C4-2B (cell line): ENCODE measurements around the gene PANK1.

Experiments used
- H3K27ac ChIP-seq: fragments of 450-650 bp; 2 replicates; pipeline ENCODE4 v1.5.1; 2017
- ZFX ChIP-seq: fragments of 450-650 bp; IDR thresholded peaks from 2 replicates; pipeline ENCODE4 v1.6.1; 2017
- TF ChIP-seq, protein P1 (sequence below): fragments of 450-650 bp; conservative IDR thresholded peaks from 2 replicates; pipeline ENCODE4 v1.5.1; 2017; ENCODE audit warnings: mild to moderate bottlenecking

The PANK1 gene

DNA sequence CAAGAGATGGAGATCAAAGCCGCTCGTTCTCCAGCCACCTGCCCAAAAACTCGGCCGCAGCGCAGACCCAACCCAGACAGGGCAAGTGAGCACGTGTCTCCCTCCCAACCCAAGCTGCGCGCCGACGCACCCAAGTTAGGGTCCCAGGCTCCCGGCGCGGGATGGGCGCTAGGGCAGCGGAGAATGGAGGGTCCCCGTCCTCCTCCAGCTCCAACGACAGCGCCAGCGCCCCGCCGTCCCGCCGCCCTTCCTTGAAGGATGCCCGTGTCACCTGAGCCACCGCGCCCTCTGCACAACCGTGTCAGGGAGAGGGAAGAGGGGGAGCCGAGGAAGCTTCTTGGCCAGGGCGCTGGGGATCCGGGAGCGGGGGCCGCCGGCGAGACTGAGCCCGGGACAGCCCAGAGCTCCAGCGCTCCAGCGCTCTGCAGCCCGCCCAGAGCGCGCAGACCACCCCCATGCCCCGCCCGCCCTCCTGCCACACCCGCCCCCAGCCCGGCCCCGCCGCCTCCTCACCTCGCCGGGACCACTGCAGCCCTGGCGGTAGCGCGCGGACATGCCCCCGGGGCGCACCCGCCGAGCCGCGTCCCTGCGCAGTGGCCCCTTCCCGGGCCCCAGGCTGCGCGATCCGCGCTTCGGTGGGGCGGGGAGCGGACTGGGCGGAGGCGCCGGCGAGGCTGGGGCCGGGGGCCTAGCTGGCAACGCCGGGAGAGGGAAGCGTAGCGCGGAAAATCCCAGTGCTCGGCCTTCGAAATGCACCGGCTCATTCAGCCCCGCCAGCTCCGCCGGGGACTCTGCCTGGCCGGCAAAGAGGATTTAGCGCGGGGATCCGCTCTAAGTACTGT, 109.7 kb downstream of the PANK1 start, which contains the start of gene SLC16A12:
Gene SLC16A12, minus strand, starts transcription at position 424 of the 842 bp plus-strand sequence. CDS start 73,016 bp downstream, outside the sequence.
- H3K27ac ChIP-seq = no peak within 1 kb of the TSS
- no peak for TF ChIP-seq ZFX
- TF ChIP-seq, protein P1, sequence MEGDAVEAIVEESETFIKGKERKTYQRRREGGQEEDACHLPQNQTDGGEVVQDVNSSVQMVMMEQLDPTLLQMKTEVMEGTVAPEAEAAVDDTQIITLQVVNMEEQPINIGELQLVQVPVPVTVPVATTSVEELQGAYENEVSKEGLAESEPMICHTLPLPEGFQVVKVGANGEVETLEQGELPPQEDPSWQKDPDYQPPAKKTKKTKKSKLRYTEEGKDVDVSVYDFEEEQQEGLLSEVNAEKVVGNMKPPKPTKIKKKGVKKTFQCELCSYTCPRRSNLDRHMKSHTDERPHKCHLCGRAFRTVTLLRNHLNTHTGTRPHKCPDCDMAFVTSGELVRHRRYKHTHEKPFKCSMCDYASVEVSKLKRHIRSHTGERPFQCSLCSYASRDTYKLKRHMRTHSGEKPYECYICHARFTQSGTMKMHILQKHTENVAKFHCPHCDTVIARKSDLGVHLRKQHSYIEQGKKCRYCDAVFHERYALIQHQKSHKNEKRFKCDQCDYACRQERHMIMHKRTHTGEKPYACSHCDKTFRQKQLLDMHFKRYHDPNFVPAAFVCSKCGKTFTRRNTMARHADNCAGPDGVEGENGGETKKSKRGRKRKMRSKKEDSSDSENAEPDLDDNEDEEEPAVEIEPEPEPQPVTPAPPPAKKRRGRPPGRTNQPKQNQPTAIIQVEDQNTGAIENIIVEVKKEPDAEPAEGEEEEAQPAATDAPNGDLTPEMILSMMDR = no peak

DNA sequence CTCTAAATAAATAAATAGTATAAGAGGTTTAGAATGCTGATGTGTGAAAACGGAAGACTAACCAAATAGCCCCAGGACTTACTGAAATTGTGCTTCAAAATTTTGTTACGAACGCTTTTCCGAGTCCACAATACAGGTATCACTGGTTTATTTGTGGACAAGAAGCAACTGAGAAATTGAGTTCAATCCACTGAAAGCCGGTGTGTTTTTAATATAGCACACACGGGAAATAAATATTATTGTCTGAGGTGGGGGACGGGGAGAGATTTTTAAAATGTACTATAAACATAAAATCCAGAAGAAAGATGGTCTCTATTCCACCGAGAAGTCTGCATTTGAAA, 110.2 kb downstream of the PANK1 start:
- TF ChIP-seq, protein P1 = no peak
- TF ChIP-seq ZFX = no peak
- H3K27ac ChIP-seq = no peak overlapping the region
